ENCODE data around the gene PPFIA3. TPM values are rescaled to one million over a fixed set of nuclear protein-coding genes. Genes with fewer than 3 reads are reported as not detected.
"Not testable (repeated sequence)": the region's sequence is repeated elsewhere in the genome, so short reads cannot be mapped to it uniquely, and the experiment has no call there.

The PPFIA3 gene
- total RNA-seq, 1 donor, result 1.1 TPM

GRCh38 chr19:49167857-49168409 is 48.6 kb downstream of the PPFIA3 start:
- Histone ChIP-seq H3K4me3 (ENCODE audit: insufficient read depth, low read length) (no peak overlapping the region), H3K9me3 (ENCODE audit: low read depth, low read length) (no peaks in the 10 kb centered on the region), H3K79me2 (ENCODE audit: insufficient read depth, low read length) (peaks cover 7% of the 10 kb centered on the region), H3K36me3 (ENCODE audit: insufficient read depth, low read length) (peaks cover 35% of the 10 kb centered on the region), H4K20me1 (ENCODE audit: insufficient read depth, low read length) (peaks cover 8% of the 10 kb centered on the region), H3K4me1 (ENCODE audit: insufficient read depth, low read length) (no peaks in the 10 kb centered on the region), H2AFZ (ENCODE audit: low read length) (no peak overlapping the region), H3K27ac (ENCODE audit: low read depth, low read length) (no peak overlapping the region), H3K27me3 (ENCODE audit: insufficient read depth, low read length) (no peaks in the 10 kb centered on the region), H3K4me2 (ENCODE audit: insufficient read depth, low read length) (no peak overlapping the region)
- TF ChIP-seq, protein P1, sequence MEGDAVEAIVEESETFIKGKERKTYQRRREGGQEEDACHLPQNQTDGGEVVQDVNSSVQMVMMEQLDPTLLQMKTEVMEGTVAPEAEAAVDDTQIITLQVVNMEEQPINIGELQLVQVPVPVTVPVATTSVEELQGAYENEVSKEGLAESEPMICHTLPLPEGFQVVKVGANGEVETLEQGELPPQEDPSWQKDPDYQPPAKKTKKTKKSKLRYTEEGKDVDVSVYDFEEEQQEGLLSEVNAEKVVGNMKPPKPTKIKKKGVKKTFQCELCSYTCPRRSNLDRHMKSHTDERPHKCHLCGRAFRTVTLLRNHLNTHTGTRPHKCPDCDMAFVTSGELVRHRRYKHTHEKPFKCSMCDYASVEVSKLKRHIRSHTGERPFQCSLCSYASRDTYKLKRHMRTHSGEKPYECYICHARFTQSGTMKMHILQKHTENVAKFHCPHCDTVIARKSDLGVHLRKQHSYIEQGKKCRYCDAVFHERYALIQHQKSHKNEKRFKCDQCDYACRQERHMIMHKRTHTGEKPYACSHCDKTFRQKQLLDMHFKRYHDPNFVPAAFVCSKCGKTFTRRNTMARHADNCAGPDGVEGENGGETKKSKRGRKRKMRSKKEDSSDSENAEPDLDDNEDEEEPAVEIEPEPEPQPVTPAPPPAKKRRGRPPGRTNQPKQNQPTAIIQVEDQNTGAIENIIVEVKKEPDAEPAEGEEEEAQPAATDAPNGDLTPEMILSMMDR (IDR thresholded peaks at IDR 0.05; ENCODE audit: extremely low read depth, low read depth, low read length), result no peak
- peak; percentile 26 for DNase-seq (ENCODE audit: insufficient read length, low spot score, missing footprints)

DNA sequence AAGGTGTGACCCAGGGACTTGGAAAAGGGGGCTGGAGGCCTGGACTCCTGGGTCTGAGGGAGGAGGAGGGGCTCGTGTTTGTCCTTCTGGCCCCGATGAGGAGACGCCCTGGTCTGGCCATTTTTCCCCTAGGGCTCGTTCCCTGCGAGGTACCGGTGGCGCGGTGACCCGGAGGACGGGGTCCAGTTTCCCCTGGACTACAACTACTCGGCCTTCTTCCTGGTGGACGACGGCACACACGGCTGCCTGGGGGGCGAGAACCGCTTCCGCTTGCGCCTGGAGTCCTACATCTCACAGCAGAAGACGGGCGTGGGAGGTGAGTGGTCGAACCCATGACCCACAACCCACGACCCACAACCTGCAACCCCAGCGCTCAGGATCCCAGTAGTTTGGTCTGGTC is 49.1 kb downstream of the PPFIA3 start:
- peaks cover 7% of the 10 kb centered on the region for H3K79me2 ChIP-seq (ENCODE audit: insufficient read depth, low read length)
- no peak for DNase-seq (ENCODE audit: insufficient read length, low spot score, missing footprints)
- no peaks in the 10 kb centered on the region for H3K4me1 ChIP-seq (ENCODE audit: insufficient read depth, low read length)
- H2AFZ ChIP-seq (ENCODE audit: low read length), result no peak overlapping the region
- TF ChIP-seq, protein P1 (IDR thresholded peaks at IDR 0.05; ENCODE audit: extremely low read depth, low read depth, low read length), result no peak
- H3K4me3 ChIP-seq (ENCODE audit: insufficient read depth, low read length), result no peak overlapping the region
- no peaks in the 10 kb centered on the region for H3K27me3 ChIP-seq (ENCODE audit: insufficient read depth, low read length)
- H3K27ac ChIP-seq (ENCODE audit: low read depth, low read length), result no peak overlapping the region
- H3K4me2 ChIP-seq (ENCODE audit: insufficient read depth, low read length), result no peak overlapping the region
- no peaks in the 10 kb centered on the region for H3K9me3 ChIP-seq (ENCODE audit: low read depth, low read length)
- peaks cover 35% of the 10 kb centered on the region for H3K36me3 ChIP-seq (ENCODE audit: insufficient read depth, low read length)
- peaks cover 8% of the 10 kb centered on the region for H4K20me1 ChIP-seq (ENCODE audit: insufficient read depth, low read length)

GRCh38 chr19:49173198-49173597 is 53.9 kb downstream of the PPFIA3 start:
- Histone ChIP-seq H3K4me2 (ENCODE audit: insufficient read depth, low read length) (no peak overlapping the region), H3K36me3 (ENCODE audit: insufficient read depth, low read length) (peaks cover 31% of the 10 kb centered on the region), H2AFZ (ENCODE audit: low read length) (no peak overlapping the region), H3K9me3 (ENCODE audit: low read depth, low read length) (no peaks in the 10 kb centered on the region), H3K79me2 (ENCODE audit: insufficient read depth, low read length) (no peaks in the 10 kb centered on the region), H4K20me1 (ENCODE audit: insufficient read depth, low read length) (no peaks in the 10 kb centered on the region), H3K27ac (ENCODE audit: low read depth, low read length) (no peak overlapping the region), H3K4me3 (ENCODE audit: insufficient read depth, low read length) (no peak overlapping the region), H3K4me1 (ENCODE audit: insufficient read depth, low read length) (peaks cover 15% of the 10 kb centered on the region), H3K27me3 (ENCODE audit: insufficient read depth, low read length) (no peaks in the 10 kb centered on the region)
- DNase-seq (ENCODE audit: insufficient read length, low spot score, missing footprints), result no peak
- TF ChIP-seq, protein P1 (IDR thresholded peaks at IDR 0.05; ENCODE audit: extremely low read depth, low read depth, low read length), result no peak

DNA sequence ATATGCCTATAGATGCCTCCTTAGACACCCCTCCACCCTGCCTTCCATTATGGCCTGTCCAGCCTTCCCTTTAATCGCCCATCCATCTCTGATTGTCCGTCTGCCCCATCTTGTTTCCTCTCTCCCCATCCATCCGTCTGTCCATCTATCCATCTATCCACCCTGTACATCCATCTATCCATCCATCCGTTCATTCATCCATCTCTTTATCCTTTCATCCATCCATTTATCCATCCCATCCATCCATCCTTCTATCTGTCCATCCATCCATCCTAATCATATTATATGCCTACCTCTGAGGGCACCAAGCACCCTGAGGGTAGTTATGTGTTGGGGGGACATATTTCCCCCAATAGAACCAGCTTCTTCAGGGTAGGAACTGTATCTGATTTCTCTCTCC is 61.3 kb downstream of the PPFIA3 start:
- H3K4me2 ChIP-seq (ENCODE audit: insufficient read depth, low read length), result no peak overlapping the region
- TF ChIP-seq, protein P1 (IDR thresholded peaks at IDR 0.05; ENCODE audit: extremely low read depth, low read depth, low read length), result no peak
- no peak overlapping the region for H2AFZ ChIP-seq (ENCODE audit: low read length)
- H4K20me1 ChIP-seq (ENCODE audit: insufficient read depth, low read length), result no peaks in the 10 kb centered on the region
- H3K27me3 ChIP-seq (ENCODE audit: insufficient read depth, low read length), result no peaks in the 10 kb centered on the region
- DNase-seq (ENCODE audit: insufficient read length, low spot score, missing footprints), result no peak
- H3K4me1 ChIP-seq (ENCODE audit: insufficient read depth, low read length), result peaks cover 15% of the 10 kb centered on the region
- no peaks in the 10 kb centered on the region for H3K9me3 ChIP-seq (ENCODE audit: low read depth, low read length)
- peaks cover 35% of the 10 kb centered on the region for H3K36me3 ChIP-seq (ENCODE audit: insufficient read depth, low read length)
- H3K4me3 ChIP-seq (ENCODE audit: insufficient read depth, low read length), result no peak overlapping the region
- no peaks in the 10 kb centered on the region for H3K79me2 ChIP-seq (ENCODE audit: insufficient read depth, low read length)
- no peak overlapping the region for H3K27ac ChIP-seq (ENCODE audit: low read depth, low read length)

DNA sequence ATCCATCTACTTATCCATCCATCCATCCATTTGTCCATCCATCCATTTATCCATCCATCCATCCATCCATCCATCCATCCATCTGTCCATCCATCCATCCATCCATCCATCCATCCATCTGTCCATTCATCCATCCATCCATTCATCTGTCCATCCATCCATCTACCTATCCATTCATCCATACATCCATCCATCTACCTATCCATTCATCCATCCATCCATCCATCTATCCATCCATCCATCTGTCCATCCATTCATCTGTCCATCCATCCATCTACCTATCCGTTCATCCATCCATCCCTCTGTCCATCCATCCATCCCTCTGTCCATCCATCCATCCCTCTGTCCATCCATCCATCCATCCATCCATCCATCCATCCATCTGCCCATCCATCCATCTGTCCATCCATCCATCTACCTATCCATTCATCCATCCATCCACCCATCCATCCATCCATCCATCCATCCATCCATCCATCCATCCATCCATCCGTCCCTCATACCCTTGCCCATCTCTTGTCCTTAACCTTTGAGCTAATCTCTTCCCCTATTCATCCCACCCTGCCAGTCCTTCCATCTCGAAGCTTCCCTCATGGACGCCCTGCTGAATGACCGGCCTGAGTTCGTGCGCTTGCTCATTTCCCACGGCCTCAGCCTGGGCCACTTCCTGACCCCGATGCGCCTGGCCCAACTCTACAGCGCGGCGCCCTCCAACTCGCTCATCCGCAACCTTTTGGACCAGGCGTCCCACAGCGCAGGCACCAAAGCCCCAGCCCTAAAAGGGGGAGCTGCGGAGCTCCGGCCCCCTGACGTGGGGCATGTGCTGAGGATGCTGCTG is 62.9 kb downstream of the PPFIA3 start:
- not testable (repeated sequence) for H3K4me1 ChIP-seq (ENCODE audit: insufficient read depth, low read length); H3K9me3 ChIP-seq (ENCODE audit: low read depth, low read length); H3K27ac ChIP-seq (ENCODE audit: low read depth, low read length); H3K27me3 ChIP-seq (ENCODE audit: insufficient read depth, low read length); H4K20me1 ChIP-seq (ENCODE audit: insufficient read depth, low read length); H3K79me2 ChIP-seq (ENCODE audit: insufficient read depth, low read length); H2AFZ ChIP-seq (ENCODE audit: low read length); H3K4me2 ChIP-seq (ENCODE audit: insufficient read depth, low read length); H3K4me3 ChIP-seq (ENCODE audit: insufficient read depth, low read length)
- peaks cover 48% of the 10 kb centered on the region for H3K36me3 ChIP-seq (ENCODE audit: insufficient read depth, low read length)
- DNase-seq (ENCODE audit: insufficient read length, low spot score, missing footprints), result peak; percentile 43

All from osteoblast (primary cell).